Endothelial cell of umbilical vein (primary cell): ENCODE data around the gene GORASP1. TPM values are rescaled to one million over a fixed set of nuclear protein-coding genes. Genes with fewer than 3 reads are reported as not detected.

Source experiments
- BruUV-seq: library from RNA; stranded (reverse); fragments of 400-500 nt; replicated peaks from 2 replicates; lab custom pipeline; 2021; lab: Mats Ljungman, UMichigan
- CTCF ChIA-PET: fragments of 300-600, 350-600 bp; sonication (Branson Sonifier 250); formaldehyde crosslinking; loops from one replicate; lab custom pipeline; 2021; ENCODE audit warnings: antibody characterized with exemption, inconsistent platforms; lab: Charles Lee
- POLR2A ChIA-PET: fragments of 300-600, 350-600 bp; sonication (Branson Sonifier 250); formaldehyde crosslinking; loops from one replicate; lab custom pipeline; 2021; ENCODE audit warnings: antibody characterized with exemption, inconsistent platforms; lab: Charles Lee
- DNase-seq: peaks from one replicate; pipeline ENCODE4 v3.0.0-alpha.2; 2011; ENCODE audit warnings: low read depth, low spot score
- FAIRE-seq: peaks from 2 replicates; lab custom pipeline; 2011; peaks lifted over from hg19 to GRCh38; lab: Jason Lieb, UNC
- H2AFZ ChIP-seq: 2 replicates; pipeline ENCODE4 v1.6.0; 2012; ENCODE audit warnings: low read depth, low read length, control low read depth, inconsistent platforms
- H3K27ac ChIP-seq: 2 replicates; pipeline ENCODE4 v1.5.1; 2011; ENCODE audit warnings: low read depth, mild to moderate bottlenecking, control low read depth, low read length, moderate library complexity; ENCODE audit not compliant: insufficient read depth
- H3K27me3 ChIP-seq, 2 experiments: 2 replicates each; pipeline versions ENCODE4 v1.6.0 to v1.6.1; 2011; ENCODE audit warnings: low read length in 2 of 2, mixed read lengths in 1 of 2; ENCODE audit not compliant: control insufficient read depth in 2 of 2, insufficient read depth in 2 of 2
- H3K36me3 ChIP-seq, 2 experiments: 2 replicates in 1 of 2; 3 replicates in 1 of 2; pipeline ENCODE4 v1.5.1; 2011; ENCODE audit warnings: low read length in 2 of 2, mild to moderate bottlenecking in 1 of 2, moderate library complexity in 1 of 2; ENCODE audit not compliant: control insufficient read depth in 2 of 2, insufficient read depth in 2 of 2; ENCODE audit errors: extremely low read depth in 1 of 2
- H3K4me1 ChIP-seq: 3 replicates; pipeline ENCODE4 v1.5.1; 2011; ENCODE audit warnings: mild to moderate bottlenecking, low read length; ENCODE audit not compliant: control insufficient read depth, insufficient read depth; ENCODE audit errors: extremely low read depth
- H3K4me2 ChIP-seq: 2 replicates; pipeline ENCODE4 v1.6.1; 2011; ENCODE audit warnings: low read length, control low read depth, mixed read lengths; ENCODE audit not compliant: insufficient read depth
- H3K4me3 ChIP-seq, 3 experiments: fragments of 200-600 bp in 1 of 3; sonication (generic), shearing (Covaris generic) in 1 of 3; replicated peaks in 1 of 3; 2 replicates each; pipeline ENCODE4 v1.5.1; 2011 to 2016; ENCODE audit warnings: control low read depth in 3 of 3, low read length in 3 of 3, mild to moderate bottlenecking in 2 of 3, inconsistent platforms in 1 of 3, low read depth in 1 of 3, moderate library complexity in 1 of 3; ENCODE audit not compliant: insufficient read depth in 1 of 3
- H3K79me2 ChIP-seq: 2 replicates; pipeline ENCODE4 v1.6.0; 2012; ENCODE audit warnings: low read length, inconsistent platforms; ENCODE audit not compliant: control insufficient read depth, insufficient read depth
- H3K9ac ChIP-seq: replicated peaks from 2 replicates; pipeline ENCODE3; 2011; ENCODE audit warnings: low read length, control low read depth; ENCODE audit not compliant: insufficient read depth; ENCODE audit errors: extremely low read depth
- H3K9me1 ChIP-seq: replicated peaks from 3 replicates; pipeline ENCODE4 v1.6.0; 2011; ENCODE audit warnings: mild to moderate bottlenecking, low read length; ENCODE audit not compliant: control insufficient read depth, insufficient read depth; ENCODE audit errors: extremely low read depth
- H3K9me3 ChIP-seq: replicated peaks from 2 replicates; pipeline ENCODE4 v1.5.1; 2012; ENCODE audit warnings: low read length, inconsistent platforms; ENCODE audit not compliant: control insufficient read depth, insufficient read depth
- H4K20me1 ChIP-seq: replicated peaks from 2 replicates; pipeline ENCODE3; 2011; ENCODE audit warnings: mild to moderate bottlenecking, low read length; ENCODE audit not compliant: control insufficient read depth, insufficient read depth; ENCODE audit errors: extremely low read depth
- EZH2 ChIP-seq: IDR thresholded peaks from 2 replicates; pipeline ENCODE4 v1.6.1; 2012; ENCODE audit warnings: borderline replicate concordance, low read depth, mild to moderate bottlenecking, moderate library complexity, low read length, inconsistent platforms; ENCODE audit not compliant: severe bottlenecking
- FOS ChIP-seq: IDR thresholded peaks from 2 replicates; pipeline ENCODE4 v1.6.1; 2011; ENCODE audit warnings: mild to moderate bottlenecking, low read length, moderate library complexity, borderline replicate concordance; ENCODE audit not compliant: insufficient read depth
- JUN ChIP-seq: IDR thresholded peaks from 2 replicates; pipeline ENCODE4 v1.6.1; 2011; ENCODE audit warnings: borderline replicate concordance, low read depth; ENCODE audit not compliant: insufficient read length, insufficient read depth
- MYC ChIP-seq: IDR thresholded peaks from one replicate; pipeline ENCODE4 v1.6.1; 2011; ENCODE audit warnings: mild to moderate bottlenecking, low read depth, low read length
- POLR2A ChIP-seq: IDR thresholded peaks from 2 replicates; pipeline ENCODE4 v1.6.1; 2012; ENCODE audit warnings: low read depth, mild to moderate bottlenecking, control low read depth, low read length
- POLR2AphosphoS5 ChIP-seq: IDR thresholded peaks from 2 replicates; pipeline ENCODE4 v1.6.1; 2012; ENCODE audit warnings: low read depth, mild to moderate bottlenecking, control low read depth, low read length, moderate library complexity; ENCODE audit not compliant: insufficient read depth
- dilution Hi-C: fragments of 300-500 bp; cut with MboI; formaldehyde crosslinking; loops from one replicate; pipeline ENCODE4 v1.15.0; 2019; ENCODE audit warnings: low sequenced_read_pairs; ENCODE audit not compliant: extremely low pct_ligation_motif_present
- intact Hi-C: fragments of 100-400 bp; cut with micrococcal nuclease; formaldehyde crosslinking; loops from one replicate; pipeline ENCODE4 v1.10.0; 2022
- microRNA-seq: library from miRNA; unstranded; fragments of <30 nt; microRNA quantifications from one replicate; pipeline ENCODE4 v1.2.0, GENCODE V29; 2021; ENCODE audit warnings: borderline number of aligned reads, borderline replicate concordance
- polyA plus RNA-seq, 4 experiments: library from polyadenylated mRNA; depleted of rRNA in 3 of 4; stranded (reverse) in 3 of 4; unstranded in 1 of 4; fragments of >200 nt; gene quantifications; 2 replicates each; pipeline versions ENCODE4 v1.2.1 to v1.2.3, GENCODE V29; 2011 to 2012; ENCODE audit warnings: missing spikeins in 1 of 4
- total RNA-seq: library from RNA; stranded (reverse); gene quantifications from 2 replicates; pipeline ENCODE4 v1.2.3, GENCODE V29; 2021
- TF ChIP-seq, protein P1 (sequence below), 2 donors: IDR thresholded peaks; 1 replicate in 1 of 2; 2 replicates in 1 of 2; pipeline ENCODE4 v1.5.1; 2011; ENCODE audit warnings: low read length in 2 of 2, mild to moderate bottlenecking in 2 of 2, moderate library complexity in 2 of 2, control low read depth in 1 of 2, inconsistent platforms in 1 of 2, low read depth in 1 of 2; ENCODE audit not compliant: insufficient read depth in 1 of 2; ENCODE audit errors: extremely low read depth in 1 of 2

GORASP1 gene
- total and polyA plus RNA-seq, 2 donors (not counting 3 experiments of a cell fraction or from before 2014, with no cell fraction given) = 62.5 to 68.0 TPM

DNA sequence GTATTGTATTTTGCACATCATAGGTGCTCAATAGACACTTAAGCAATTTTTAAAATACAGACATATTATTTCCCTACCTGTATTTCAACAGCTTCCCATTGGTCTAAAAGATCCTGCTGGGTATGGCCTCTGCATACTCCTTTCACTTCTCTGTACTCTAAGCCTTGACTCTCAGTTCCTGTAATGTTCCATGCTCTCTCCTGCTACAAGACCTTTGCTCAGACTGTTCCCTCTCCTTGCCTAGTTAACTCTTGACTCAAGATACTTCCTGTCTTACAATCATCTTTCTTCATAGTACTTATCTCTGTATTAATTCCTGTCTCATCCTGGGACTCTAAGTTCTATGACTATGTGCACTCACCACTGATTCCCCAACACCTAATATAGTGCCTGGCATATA, 57.4 kb downstream of the GORASP1 start:
- no peak for FAIRE-seq

More for the DNA sequence above, 57.4 kb downstream of the GORASP1 start:
- Histone ChIP-seq H3K4me2 (no peak overlapping the region), H3K4me3 (no peak overlapping the region), H3K27me3 (peaks cover 7 to 8% of the 10 kb centered on the region in 2 experiments), H4K20me1 (no peaks in the 10 kb centered on the region), H3K36me3 (no peaks in the 10 kb centered on the region), H3K4me1 (peaks cover 3% of the 10 kb centered on the region), H3K79me2 (peaks cover 1% of the 10 kb centered on the region), H2AFZ (no peak overlapping the region), H3K9ac (no peak overlapping the region), H3K27ac (no peak overlapping the region), H3K9me3 (no peaks in the 10 kb centered on the region), H3K9me1 (no peaks in the 10 kb centered on the region)
- no peak for DNase-seq
- TF ChIP-seq EZH2 = no peak
- no peak for TF ChIP-seq FOS
- TF ChIP-seq, protein P1, sequence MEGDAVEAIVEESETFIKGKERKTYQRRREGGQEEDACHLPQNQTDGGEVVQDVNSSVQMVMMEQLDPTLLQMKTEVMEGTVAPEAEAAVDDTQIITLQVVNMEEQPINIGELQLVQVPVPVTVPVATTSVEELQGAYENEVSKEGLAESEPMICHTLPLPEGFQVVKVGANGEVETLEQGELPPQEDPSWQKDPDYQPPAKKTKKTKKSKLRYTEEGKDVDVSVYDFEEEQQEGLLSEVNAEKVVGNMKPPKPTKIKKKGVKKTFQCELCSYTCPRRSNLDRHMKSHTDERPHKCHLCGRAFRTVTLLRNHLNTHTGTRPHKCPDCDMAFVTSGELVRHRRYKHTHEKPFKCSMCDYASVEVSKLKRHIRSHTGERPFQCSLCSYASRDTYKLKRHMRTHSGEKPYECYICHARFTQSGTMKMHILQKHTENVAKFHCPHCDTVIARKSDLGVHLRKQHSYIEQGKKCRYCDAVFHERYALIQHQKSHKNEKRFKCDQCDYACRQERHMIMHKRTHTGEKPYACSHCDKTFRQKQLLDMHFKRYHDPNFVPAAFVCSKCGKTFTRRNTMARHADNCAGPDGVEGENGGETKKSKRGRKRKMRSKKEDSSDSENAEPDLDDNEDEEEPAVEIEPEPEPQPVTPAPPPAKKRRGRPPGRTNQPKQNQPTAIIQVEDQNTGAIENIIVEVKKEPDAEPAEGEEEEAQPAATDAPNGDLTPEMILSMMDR (IDR thresholded peaks at IDR 0.05; ENCODE audit: extremely low read depth in 1 of 2, insufficient read depth in 1 of 2, low read depth in 1 of 2, low read length in 2 of 2) = no peak
- no peak for TF ChIP-seq JUN
- no peak for TF ChIP-seq POLR2A
- TF ChIP-seq MYC = no peak
- TF ChIP-seq POLR2AphosphoS5 = no peak
- ChIA-PET POLR2A (no interaction called here), CTCF (interaction anchor here (1.0 kb wide), 1 partner anchor 20 kb away, joined by 4 read pairs; no protein-coding TSS in a partner anchor)
- dilution Hi-C loops (no loop called here), intact Hi-C loops (loop anchor here (5.0 kb wide), 1 partner anchor 127 kb away; no protein-coding TSS in a partner anchor)
- no TSS peak for BruUV-seq

Small RNAs within 50 kb of the gene (microRNA-seq; reads per million reads assigned to microRNA genes)
- not detected for gene MIR6822

Other genes with a start within 250 kb of the GORASP1 start
- 0.07 TPM in 1 of 2 replicates, not detected in the other for gene SCN11A, start 55.7 kb downstream of the GORASP1 start, total RNA-seq
- gene SCN11A, start 55.7 kb downstream of the GORASP1 start, polyA plus RNA-seq = 0.05 and 0.06 TPM in 2 replicates
- 25.3 and 31.2 TPM in 2 replicates for gene WDR48, start 55.6 kb downstream of the GORASP1 start, total RNA-seq
- 11.5 and 13.7 TPM in 2 replicates for gene WDR48, start 55.6 kb downstream of the GORASP1 start, polyA plus RNA-seq
- gene TTC21A, start 53 bp upstream of the GORASP1 start, total RNA-seq = 6.3 and 7.8 TPM in 2 replicates
- gene TTC21A, start 53 bp upstream of the GORASP1 start, polyA plus RNA-seq = 4.7 and 4.8 TPM in 2 replicates
- 13.2 and 14.9 TPM in 2 replicates for gene CSRNP1, start 46.0 kb upstream of the GORASP1 start, total RNA-seq
- gene CSRNP1, start 46.0 kb upstream of the GORASP1 start, polyA plus RNA-seq = 26.5 and 33.7 TPM in 2 replicates
- not detected in 2 replicates for gene XIRP1, start 85.0 kb upstream of the GORASP1 start, total RNA-seq
- not detected in 2 replicates for gene XIRP1, start 85.0 kb upstream of the GORASP1 start, polyA plus RNA-seq
- not detected in 2 replicates for gene CX3CR1, start 172.4 kb upstream of the GORASP1 start, total RNA-seq
- gene CX3CR1, start 172.4 kb upstream of the GORASP1 start, polyA plus RNA-seq = not detected in 2 replicates
- gene CCR8, start 222.1 kb upstream of the GORASP1 start, total RNA-seq = not detected in 2 replicates
- gene CCR8, start 222.1 kb upstream of the GORASP1 start, polyA plus RNA-seq = not detected in 2 replicates